GM21825 (cell line): ENCODE data around the gene CSRNP3.

Experiments used
- ATAC-seq: cut with Tn5 transposase; IDR thresholded peaks from one replicate; pipeline ENCODE4 v1.9.1; 2021; ENCODE audit warnings: mild to moderate bottlenecking, moderate library complexity; ENCODE audit not compliant: unreplicated experiment

The CSRNP3 gene

GRCh38 chr2:165470361-165470760, 863 bp downstream of the CSRNP3 start:
- no peak for ATAC-seq

- ATAC-seq = no peak
Observed at GRCh38 chr2:165471349-165471950, 2.0 kb downstream of the CSRNP3 start.

GRCh38 chr2:165472922-165473321, 3.4 kb downstream of the CSRNP3 start:
- no peak for ATAC-seq

GRCh38 chr2:165474619-165475276, 5.2 kb downstream of the CSRNP3 start:
- no peak for ATAC-seq

- ATAC-seq = no peak
Observed at GRCh38 chr2:165475277-165476004, 5.9 kb downstream of the CSRNP3 start.

GRCh38 chr2:165479856-165480255, 10.4 kb downstream of the CSRNP3 start:
- no peak for ATAC-seq

GRCh38 chr2:165494573-165494972, 25.1 kb downstream of the CSRNP3 start:
- ATAC-seq = no peak

GRCh38 chr2:165497659-165498317, 28.3 kb downstream of the CSRNP3 start:
- ATAC-seq = no peak

GRCh38 chr2:165499131-165499530, 29.6 kb downstream of the CSRNP3 start:
- no peak for ATAC-seq

- no peak for ATAC-seq
Observed at GRCh38 chr2:165500001-165500400, 30.5 kb downstream of the CSRNP3 start.

GRCh38 chr2:165500816-165501215, 31.3 kb downstream of the CSRNP3 start:
- no peak for ATAC-seq

- no peak for ATAC-seq
Observed at GRCh38 chr2:165505514-165505913, 36.0 kb downstream of the CSRNP3 start.

- no peak for ATAC-seq
Observed at GRCh38 chr2:165508927-165509326, 39.4 kb downstream of the CSRNP3 start.

GRCh38 chr2:165513479-165513878, 44.0 kb downstream of the CSRNP3 start:
- no peak for ATAC-seq

- ATAC-seq = no peak
Observed at GRCh38 chr2:165518611-165519010, 49.1 kb downstream of the CSRNP3 start.

- ATAC-seq = no peak
Observed at GRCh38 chr2:165522719-165523118, 53.2 kb downstream of the CSRNP3 start.

- ATAC-seq = no peak
Observed at GRCh38 chr2:165524720-165525119, 55.2 kb downstream of the CSRNP3 start.

- no peak for ATAC-seq
Observed at GRCh38 chr2:165528691-165529090, 59.2 kb downstream of the CSRNP3 start.

- no peak for ATAC-seq
Observed at GRCh38 chr2:165529130-165529529, 59.6 kb downstream of the CSRNP3 start.

- ATAC-seq = no peak
Observed at GRCh38 chr2:165533331-165533730, 63.8 kb downstream of the CSRNP3 start.

- ATAC-seq = no peak
Observed at GRCh38 chr2:165535471-165535870, 66.0 kb downstream of the CSRNP3 start.
